GM12878 (cell line): ENCODE data around the gene MANBA. TPM values are rescaled to one million over a fixed set of nuclear protein-coding genes. Genes with fewer than 3 reads are reported as not detected.

Source experiments
- ATAC-seq: fragments of 200-7000 bp; cut with Tn5 transposase; 3 replicates; pipeline ENCODE4 v1.9.1; 2020; ENCODE audit warnings: mild to moderate bottlenecking, moderate library complexity
- BruUV-seq: library from RNA; stranded (reverse); fragments of 400-500 nt; replicated peaks from 2 replicates; lab custom pipeline; 2021; lab: Mats Ljungman, UMichigan
- CTCF ChIA-PET: fragments of 300-600 bp; sonication (Branson Sonifier 250); formaldehyde crosslinking; extraction: SDS; loops from one replicate; lab custom pipeline; 2021; ENCODE audit warnings: inconsistent platforms; lab: Yijun Ruan, JAX
- POLR2A ChIA-PET: fragments of 350-600 bp; formaldehyde crosslinking; extraction: SDS; loops from one replicate; lab custom pipeline; 2021; ENCODE audit warnings: inconsistent platforms; lab: Charles Lee
- RAD21 ChIA-PET: fragments of 300-600 bp; sonication (Branson Sonifier 250); formaldehyde crosslinking; loops from one replicate; lab custom pipeline; 2023; ENCODE audit warnings: antibody characterized with exemption; ENCODE audit not compliant: unreplicated experiment; lab: Charles Lee
- SMC1A ChIA-PET: fragments of 300-600 bp; sonication (Branson Sonifier 250); formaldehyde crosslinking; loops from one replicate; lab custom pipeline; 2023; ENCODE audit not compliant: unreplicated experiment, uncharacterized antibody; lab: Charles Lee
- DNase-seq: peaks from one replicate; pipeline ENCODE4 v3.0.0-alpha.2; 2011; ENCODE audit warnings: low read depth, low spot score
- FAIRE-seq: peaks from 3 replicates; lab custom pipeline; 2011; peaks lifted over from hg19 to GRCh38; lab: Jason Lieb, UNC
- H2AFZ ChIP-seq: 2 replicates; pipeline ENCODE4 v1.6.0; 2011; ENCODE audit warnings: low read depth, low read length, control low read depth; ENCODE audit not compliant: control insufficient read depth
- H3K27ac ChIP-seq: 2 replicates; pipeline ENCODE4 v1.5.1; 2011; ENCODE audit warnings: control low read depth; ENCODE audit not compliant: control insufficient read depth, insufficient read depth
- H3K27me3 ChIP-seq, 2 experiments: replicated peaks in 1 of 2; 2 replicates each; pipeline versions ENCODE4 v1.6.0 to v1.6.1; 2011; ENCODE audit warnings: low read length in 1 of 2; ENCODE audit not compliant: control insufficient read depth in 2 of 2, insufficient read depth in 2 of 2
- H3K36me3 ChIP-seq, 2 experiments: 2 replicates each; pipeline ENCODE4 v1.5.1; 2011; ENCODE audit warnings: low read length in 1 of 2; ENCODE audit not compliant: control insufficient read depth in 2 of 2, insufficient read depth in 2 of 2
- H3K4me1 ChIP-seq: 2 replicates; pipeline ENCODE4 v1.6.1; 2011; ENCODE audit warnings: mild to moderate bottlenecking, low read length, moderate library complexity, mixed read lengths; ENCODE audit not compliant: control insufficient read depth, insufficient read depth
- H3K4me2 ChIP-seq: 2 replicates; pipeline ENCODE4 v1.6.0; 2011; ENCODE audit warnings: control low read depth; ENCODE audit not compliant: control insufficient read depth, insufficient read depth
- H3K4me3 ChIP-seq: fragments of 200-600 bp; sonication (generic); 2 replicates; pipeline ENCODE4 v1.5.1; 2016
- H3K79me2 ChIP-seq: 2 replicates; pipeline ENCODE4 v1.6.0; 2011; ENCODE audit warnings: low read length; ENCODE audit not compliant: control insufficient read depth, insufficient read depth
- H3K9ac ChIP-seq: 2 replicates; pipeline ENCODE4 v1.8.0; 2011; ENCODE audit warnings: low read length, control low read depth, mixed read lengths; ENCODE audit not compliant: control insufficient read depth, insufficient read depth
- H3K9me3 ChIP-seq: replicated peaks from 3 replicates; pipeline ENCODE4 v1.5.1; 2011; ENCODE audit warnings: mild to moderate bottlenecking, low read length; ENCODE audit not compliant: control insufficient read depth, insufficient read depth
- H4K20me1 ChIP-seq: 2 replicates; pipeline ENCODE4 v1.6.0; 2011; ENCODE audit not compliant: control insufficient read depth, insufficient read depth
- BACH1 ChIP-seq: fragments of 450-650 bp; IDR thresholded peaks from 2 replicates; pipeline ENCODE4 v1.6.1; 2017; ENCODE audit warnings: mild to moderate bottlenecking, borderline replicate concordance
- CHD4 ChIP-seq: fragments of 200-600 bp; sonication (generic); IDR thresholded peaks from 2 replicates; pipeline ENCODE4 v1.6.1; 2016; ENCODE audit warnings: mild to moderate bottlenecking
- ETV6 ChIP-seq, 2 experiments: fragments of 450-650 bp in 1 of 2; IDR thresholded peaks in 1 of 2; conservative IDR thresholded peaks in 1 of 2; 2 replicates each; pipeline ENCODE4 v1.6.1; 2014; ENCODE audit warnings: antibody characterized with exemption in 1 of 2, borderline replicate concordance in 1 of 2, low read depth in 1 of 2, mild to moderate bottlenecking in 1 of 2, moderate library complexity in 1 of 2
- EZH2 ChIP-seq: IDR thresholded peaks from 2 replicates; pipeline ENCODE4 v1.6.1; 2012; ENCODE audit warnings: low read depth, mild to moderate bottlenecking, control low read depth, inconsistent platforms, low read length, borderline replicate concordance; ENCODE audit not compliant: control insufficient read depth
- JUND ChIP-seq: IDR thresholded peaks from 2 replicates; pipeline ENCODE4 v1.6.1; 2012; ENCODE audit warnings: low read depth, mild to moderate bottlenecking, low read length, improper control_type of control experiment, moderate library complexity
- POU2F2 ChIP-seq: IDR thresholded peaks from 3 replicates; pipeline ENCODE4 v1.6.1; 2011; ENCODE audit warnings: low read depth, mild to moderate bottlenecking, low read length, borderline replicate concordance
- SMARCA5 ChIP-seq: fragments of 450-650 bp; IDR thresholded peaks from 2 replicates; pipeline ENCODE4 v1.6.1; 2017; ENCODE audit warnings: mild to moderate bottlenecking
- SP1 ChIP-seq: IDR thresholded peaks from one replicate; pipeline ENCODE4 v1.6.1; 2011; ENCODE audit warnings: low read depth, low read length
- ZNF274 ChIP-seq: IDR thresholded peaks from one replicate; pipeline ENCODE4 v1.8.0; 2011; ENCODE audit not compliant: insufficient read length, insufficient read depth
- ZNF384 ChIP-seq: IDR thresholded peaks from 2 replicates; pipeline ENCODE4 v1.6.1; 2012; ENCODE audit warnings: low read depth, mild to moderate bottlenecking, low read length, improper control_type of control experiment, borderline replicate concordance
- WGBS: methylation state at CpG from one replicate; pipeline ENCODE4 v1.1.6; 2016; ENCODE audit warnings: low lambda C conversion rate; ENCODE audit not compliant: insufficient replicate concordance, insufficient coverage; ENCODE audit errors: missing lambda C conversion rate; 5-methylcytosine and 5-hydroxymethylcytosine counted together
- in situ Hi-C: fragments of 300-500 bp; cut with MboI; formaldehyde crosslinking; loops from 9 replicates; pipeline ENCODE4 v1.14.3; 2018; ENCODE audit warnings: mixed read lengths
- intact Hi-C: fragments of 100-400 bp; cut with micrococcal nuclease; formaldehyde crosslinking; loops from one replicate; pipeline ENCODE4 v1.14.2; 2022; ENCODE audit not compliant: unreplicated experiment
- polyA plus RNA-seq, 11 experiments: library from polyadenylated mRNA; depleted of rRNA in 4 of 11; unstranded in 6 of 11; stranded (reverse) in 5 of 11; fragments of >200 nt; fragmentation: Nextera tagmentation in 4 of 11; fragmentation: Illumina TruSeq in 1 of 11; extraction: Ambion mirVana in 4 of 11; extraction: Trizol in 1 of 11; gene quantifications; 1 replicate in 1 of 11; 2 replicates in 10 of 11; pipeline versions ENCODE4 v1.2.1 to v1.2.3, GENCODE V29; 2011 to 2016; ENCODE audit warnings: inconsistent platforms in 2 of 11, missing spikeins in 2 of 11, low read depth in 1 of 11
- total RNA-seq, 4 experiments: library from RNA; depleted of rRNA in 3 of 4; stranded (reverse); fragments of >200 nt in 3 of 4; fragmentation: Illumina TruSeq in 1 of 4; extraction: Trizol in 1 of 4; gene quantifications; 2 replicates each; pipeline versions ENCODE4 v1.2.1 to v1.2.3, GENCODE V29; 2013 to 2021
- TF ChIP-seq, protein P1 (sequence below): fragments of 450-650 bp; IDR thresholded peaks from 2 replicates; pipeline ENCODE4 v1.6.1; 2017; ENCODE audit warnings: mild to moderate bottlenecking
- TF ChIP-seq, protein P2 (sequence below): IDR thresholded peaks from 2 replicates; pipeline ENCODE4 v1.6.1; 2011; ENCODE audit warnings: mild to moderate bottlenecking, low read depth, low read length, moderate library complexity; ENCODE audit not compliant: insufficient replicate concordance
- TF ChIP-seq, protein P3 (sequence below): fragments of 450-650 bp; IDR thresholded peaks from 2 replicates; pipeline ENCODE4 v1.6.1; 2016; ENCODE audit warnings: mild to moderate bottlenecking, moderate library complexity, borderline replicate concordance
- TF ChIP-seq, protein P4 (sequence below), 3 experiments: IDR thresholded peaks in 2 of 3; conservative IDR thresholded peaks in 1 of 3; 2 replicates each; pipeline ENCODE4 v1.5.1; 2011; ENCODE audit warnings: low read depth in 3 of 3, low read length in 3 of 3, mild to moderate bottlenecking in 3 of 3, control low read depth in 2 of 3, moderate library complexity in 2 of 3, inconsistent platforms in 1 of 3, mixed read lengths in 1 of 3; ENCODE audit not compliant: control insufficient read depth in 2 of 3, insufficient read depth in 1 of 3; ENCODE audit errors: extremely low read depth in 1 of 3

MANBA gene
- total and polyA plus RNA-seq, 10 of the 15 experiments (the other 5 are each of a cell fraction or from before 2014, with no cell fraction given): 3.8 to 19.0 (median 12.5) TPM

DNA sequence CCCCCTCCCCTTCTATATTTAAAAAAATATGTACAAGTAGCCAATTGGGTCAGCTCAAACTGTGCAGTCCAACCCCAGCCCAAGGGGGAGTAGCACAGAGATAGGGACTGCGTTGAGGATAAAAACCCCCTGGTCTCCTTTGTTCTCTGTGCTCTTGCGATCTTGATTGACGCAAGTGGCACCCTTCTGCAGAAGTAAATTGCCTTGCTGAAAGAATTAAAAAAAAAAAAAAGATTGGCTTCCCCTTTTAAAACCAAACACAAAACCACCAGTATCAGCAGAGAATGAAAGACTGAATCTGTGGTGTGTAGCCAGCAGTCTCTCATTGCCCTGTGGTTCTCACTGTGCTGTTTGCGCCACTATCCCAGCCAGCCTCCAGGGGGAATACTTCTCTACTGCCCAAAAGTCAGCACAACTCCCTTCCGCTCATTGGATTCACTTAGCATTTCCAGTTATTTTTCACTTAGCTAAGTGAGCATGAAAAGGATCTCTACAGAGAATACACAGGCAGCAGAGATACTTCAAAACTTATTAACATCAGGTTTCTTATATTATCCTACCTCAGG lies 29.7 kb downstream of the MANBA start:
- no peak overlapping the region for H3K4me2 ChIP-seq
- in situ Hi-C loops (no loop called here), intact Hi-C loops (no loop called here)
- POLR2A ChIA-PET: no interaction called here
- H3K4me3 ChIP-seq: no peak overlapping the region
- no peak overlapping the region for H3K27ac ChIP-seq
- no TSS peak for BruUV-seq
- no peaks in the 10 kb centered on the region for H3K27me3 ChIP-seq
- H3K9ac ChIP-seq: no peak overlapping the region
- no peaks in the 10 kb centered on the region for H4K20me1 ChIP-seq
- peaks cover 2 to 5% of the 10 kb centered on the region in 2 experiments for H3K36me3 ChIP-seq
- ATAC-seq (no peak), FAIRE-seq (no peak), DNase-seq (no peak)
- H3K79me2 ChIP-seq: peaks cover 20% of the 10 kb centered on the region
- CTCF ChIA-PET: no interaction called here
- RAD21 ChIA-PET: interaction anchor here (1.2 kb wide), 1 partner anchor 93 kb away, joined by 3 read pairs; no protein-coding TSS in a partner anchor
- peaks cover 14% of the 10 kb centered on the region for H3K4me1 ChIP-seq
- SMC1A ChIA-PET: interaction anchor here (0.9 kb wide), 1 partner anchor 38 kb away, joined by 3 read pairs; no protein-coding TSS in a partner anchor
- peaks cover 13% of the 10 kb centered on the region for H3K9me3 ChIP-seq
- no peak overlapping the region for H2AFZ ChIP-seq
- 100% methylated on average over 5 of the region's 5 CpGs for WGBS
- TF ChIP-seq, protein P1, sequence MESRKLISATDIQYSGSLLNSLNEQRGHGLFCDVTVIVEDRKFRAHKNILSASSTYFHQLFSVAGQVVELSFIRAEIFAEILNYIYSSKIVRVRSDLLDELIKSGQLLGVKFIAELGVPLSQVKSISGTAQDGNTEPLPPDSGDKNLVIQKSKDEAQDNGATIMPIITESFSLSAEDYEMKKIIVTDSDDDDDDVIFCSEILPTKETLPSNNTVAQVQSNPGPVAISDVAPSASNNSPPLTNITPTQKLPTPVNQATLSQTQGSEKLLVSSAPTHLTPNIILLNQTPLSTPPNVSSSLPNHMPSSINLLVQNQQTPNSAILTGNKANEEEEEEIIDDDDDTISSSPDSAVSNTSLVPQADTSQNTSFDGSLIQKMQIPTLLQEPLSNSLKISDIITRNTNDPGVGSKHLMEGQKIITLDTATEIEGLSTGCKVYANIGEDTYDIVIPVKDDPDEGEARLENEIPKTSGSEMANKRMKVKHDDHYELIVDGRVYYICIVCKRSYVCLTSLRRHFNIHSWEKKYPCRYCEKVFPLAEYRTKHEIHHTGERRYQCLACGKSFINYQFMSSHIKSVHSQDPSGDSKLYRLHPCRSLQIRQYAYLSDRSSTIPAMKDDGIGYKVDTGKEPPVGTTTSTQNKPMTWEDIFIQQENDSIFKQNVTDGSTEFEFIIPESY: no peak
- TF ChIP-seq ZNF384 (peak; percentile 38; the same call in 1 of the 2 replicates), BACH1 (no peak), SP1 (no peak), JUND (no peak), EZH2 (no peak), POU2F2 (no peak), SMARCA5 (no peak), ZNF274 (no peak), ETV6 (conservative IDR thresholded peaks at IDR 0.05 in 1 of 2, IDR thresholded peaks at IDR 0.05 in 1 of 2; ENCODE audit: borderline replicate concordance in 1 of 2, low read depth in 1 of 2) (no peak), CHD4 (no peak)
- TF ChIP-seq, protein P2, sequence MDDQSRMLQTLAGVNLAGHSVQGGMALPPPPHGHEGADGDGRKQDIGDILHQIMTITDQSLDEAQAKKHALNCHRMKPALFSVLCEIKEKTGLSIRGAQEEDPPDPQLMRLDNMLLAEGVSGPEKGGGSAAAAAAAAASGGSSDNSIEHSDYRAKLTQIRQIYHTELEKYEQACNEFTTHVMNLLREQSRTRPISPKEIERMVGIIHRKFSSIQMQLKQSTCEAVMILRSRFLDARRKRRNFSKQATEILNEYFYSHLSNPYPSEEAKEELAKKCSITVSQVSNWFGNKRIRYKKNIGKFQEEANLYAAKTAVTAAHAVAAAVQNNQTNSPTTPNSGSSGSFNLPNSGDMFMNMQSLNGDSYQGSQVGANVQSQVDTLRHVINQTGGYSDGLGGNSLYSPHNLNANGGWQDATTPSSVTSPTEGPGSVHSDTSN: no peak
- TF ChIP-seq, protein P3, sequence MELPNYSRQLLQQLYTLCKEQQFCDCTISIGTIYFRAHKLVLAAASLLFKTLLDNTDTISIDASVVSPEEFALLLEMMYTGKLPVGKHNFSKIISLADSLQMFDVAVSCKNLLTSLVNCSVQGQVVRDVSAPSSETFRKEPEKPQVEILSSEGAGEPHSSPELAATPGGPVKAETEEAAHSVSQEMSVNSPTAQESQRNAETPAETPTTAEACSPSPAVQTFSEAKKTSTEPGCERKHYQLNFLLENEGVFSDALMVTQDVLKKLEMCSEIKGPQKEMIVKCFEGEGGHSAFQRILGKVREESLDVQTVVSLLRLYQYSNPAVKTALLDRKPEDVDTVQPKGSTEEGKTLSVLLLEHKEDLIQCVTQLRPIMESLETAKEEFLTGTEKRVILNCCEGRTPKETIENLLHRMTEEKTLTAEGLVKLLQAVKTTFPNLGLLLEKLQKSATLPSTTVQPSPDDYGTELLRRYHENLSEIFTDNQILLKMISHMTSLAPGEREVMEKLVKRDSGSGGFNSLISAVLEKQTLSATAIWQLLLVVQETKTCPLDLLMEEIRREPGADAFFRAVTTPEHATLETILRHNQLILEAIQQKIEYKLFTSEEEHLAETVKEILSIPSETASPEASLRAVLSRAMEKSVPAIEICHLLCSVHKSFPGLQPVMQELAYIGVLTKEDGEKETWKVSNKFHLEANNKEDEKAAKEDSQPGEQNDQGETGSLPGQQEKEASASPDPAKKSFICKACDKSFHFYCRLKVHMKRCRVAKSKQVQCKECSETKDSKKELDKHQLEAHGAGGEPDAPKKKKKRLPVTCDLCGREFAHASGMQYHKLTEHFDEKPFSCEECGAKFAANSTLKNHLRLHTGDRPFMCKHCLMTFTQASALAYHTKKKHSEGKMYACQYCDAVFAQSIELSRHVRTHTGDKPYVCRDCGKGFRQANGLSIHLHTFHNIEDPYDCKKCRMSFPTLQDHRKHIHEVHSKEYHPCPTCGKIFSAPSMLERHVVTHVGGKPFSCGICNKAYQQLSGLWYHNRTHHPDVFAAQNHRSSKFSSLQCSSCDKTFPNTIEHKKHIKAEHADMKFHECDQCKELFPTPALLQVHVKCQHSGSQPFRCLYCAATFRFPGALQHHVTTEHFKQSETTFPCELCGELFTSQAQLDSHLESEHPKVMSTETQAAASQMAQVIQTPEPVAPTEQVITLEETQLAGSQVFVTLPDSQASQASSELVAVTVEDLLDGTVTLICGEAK: no peak
- TF ChIP-seq, protein P4, sequence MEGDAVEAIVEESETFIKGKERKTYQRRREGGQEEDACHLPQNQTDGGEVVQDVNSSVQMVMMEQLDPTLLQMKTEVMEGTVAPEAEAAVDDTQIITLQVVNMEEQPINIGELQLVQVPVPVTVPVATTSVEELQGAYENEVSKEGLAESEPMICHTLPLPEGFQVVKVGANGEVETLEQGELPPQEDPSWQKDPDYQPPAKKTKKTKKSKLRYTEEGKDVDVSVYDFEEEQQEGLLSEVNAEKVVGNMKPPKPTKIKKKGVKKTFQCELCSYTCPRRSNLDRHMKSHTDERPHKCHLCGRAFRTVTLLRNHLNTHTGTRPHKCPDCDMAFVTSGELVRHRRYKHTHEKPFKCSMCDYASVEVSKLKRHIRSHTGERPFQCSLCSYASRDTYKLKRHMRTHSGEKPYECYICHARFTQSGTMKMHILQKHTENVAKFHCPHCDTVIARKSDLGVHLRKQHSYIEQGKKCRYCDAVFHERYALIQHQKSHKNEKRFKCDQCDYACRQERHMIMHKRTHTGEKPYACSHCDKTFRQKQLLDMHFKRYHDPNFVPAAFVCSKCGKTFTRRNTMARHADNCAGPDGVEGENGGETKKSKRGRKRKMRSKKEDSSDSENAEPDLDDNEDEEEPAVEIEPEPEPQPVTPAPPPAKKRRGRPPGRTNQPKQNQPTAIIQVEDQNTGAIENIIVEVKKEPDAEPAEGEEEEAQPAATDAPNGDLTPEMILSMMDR (IDR thresholded peaks at IDR 0.05 in 2 of 3, conservative IDR thresholded peaks at IDR 0.05 in 1 of 3; ENCODE audit: control insufficient read depth in 2 of 3, extremely low read depth in 1 of 3, insufficient read depth in 1 of 3, low read depth in 3 of 3, low read length in 3 of 3): 0 out of 6 replicates have a peak, but pooled peaks of 2 of the 3 experiments have one; percentile 3 to 7
